SK-N-MC (cell line): ENCODE data around the gene TMEM238L.

Experiments
- EZH2 ChIP-seq: fragments of 200-600 bp; sonication (generic); IDR thresholded peaks from one replicate; pipeline ENCODE4 v1.6.1; 2017; ENCODE audit warnings: antibody characterized with exemption
- FOXP2 ChIP-seq: optimal IDR thresholded peaks from 2 replicates; pipeline ENCODE3; 2011; ENCODE audit warnings: mild to moderate bottlenecking, moderate library complexity; ENCODE audit not compliant: insufficient read depth; ENCODE audit errors: extremely low read length, control extremely low read depth

DNA sequence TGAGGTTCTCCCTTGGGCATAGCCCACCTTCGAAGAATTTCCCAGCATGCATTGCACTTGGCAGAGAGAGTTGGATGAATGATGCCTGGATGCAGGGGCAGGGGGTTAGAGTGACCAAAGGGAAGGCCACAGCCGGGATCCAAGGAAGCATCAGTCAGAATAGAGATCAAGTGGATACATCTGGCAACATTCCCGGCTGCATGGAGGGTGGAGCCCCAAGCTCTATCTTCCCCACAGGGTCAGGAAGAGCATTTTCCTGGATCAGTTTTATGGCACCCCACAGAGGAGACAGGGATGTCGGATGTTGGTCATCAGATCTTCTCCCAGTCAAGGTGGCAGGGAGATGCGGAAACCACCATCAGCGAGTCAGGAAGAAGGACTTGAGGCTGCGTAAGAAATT is 21.0 kb upstream of the TMEM238L start:
- TF ChIP-seq EZH2 (no peak), FOXP2 (no peak)
